GM12891 (cell line): ENCODE measurements around the gene ARR3.

Experiments used
- DNase-seq: peaks from one replicate; pipeline ENCODE4 v3.0.0; 2011; ENCODE audit warnings: low spot score; ENCODE audit not compliant: insufficient read length
- FAIRE-seq: peaks from 2 replicates; lab custom pipeline; 2011; peaks lifted over from hg19 to GRCh38; lab: Jason Lieb, UNC
- PAX5 ChIP-seq: IDR thresholded peaks from 2 replicates; pipeline ENCODE4 v1.6.1; 2011; ENCODE audit warnings: low read length, moderate library complexity, mild to moderate bottlenecking; ENCODE audit not compliant: insufficient read depth, severe bottlenecking
- POLR2A ChIP-seq: IDR thresholded peaks from 2 replicates; pipeline ENCODE4 v1.6.1; 2011; ENCODE audit warnings: low read depth, low read length, control low read depth
- POLR2AphosphoS5 ChIP-seq: IDR thresholded peaks from 2 replicates; pipeline ENCODE4 v1.6.1; 2011; ENCODE audit warnings: low read depth, low read length, control low read depth
- POU2F2 ChIP-seq: IDR thresholded peaks from 2 replicates; pipeline ENCODE4 v1.6.1; 2011; ENCODE audit warnings: low read depth, mild to moderate bottlenecking, control low read depth, low read length, moderate library complexity
- SPI1 ChIP-seq: IDR thresholded peaks from 2 replicates; pipeline ENCODE4 v1.6.1; 2011; ENCODE audit warnings: low read depth, low read length, control low read depth
- TAF1 ChIP-seq: IDR thresholded peaks from 2 replicates; pipeline ENCODE4 v1.6.1; 2011; ENCODE audit warnings: low read depth, low read length, control low read depth

ARR3 gene

GRCh38 chrX:70247252-70247651 is 20.9 kb upstream of the ARR3 start:
- DNase-seq = no peak
- no peak for FAIRE-seq
- TF ChIP-seq PAX5 (no peak), POLR2AphosphoS5 (no peak), TAF1 (no peak), POLR2A (no peak)

DNA sequence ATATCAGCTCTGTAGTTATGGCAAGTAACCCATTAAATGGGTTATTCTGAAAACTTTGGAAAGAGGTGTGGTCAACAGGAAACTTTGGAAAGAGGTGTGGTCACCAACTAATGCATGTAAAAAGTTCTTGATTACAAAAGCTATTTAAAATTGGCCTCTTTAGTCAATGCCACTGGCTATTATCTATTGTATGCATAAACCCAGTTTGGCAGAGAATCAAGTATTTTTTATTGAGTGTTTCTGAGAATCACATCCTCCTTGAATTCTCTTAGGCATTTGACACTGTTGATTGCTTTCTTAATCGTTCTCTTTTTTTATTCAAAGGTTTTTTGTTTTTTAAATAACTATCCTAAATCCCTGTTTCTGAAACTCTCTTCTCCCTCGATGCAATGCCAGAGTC is 15.6 kb upstream of the ARR3 start:
- TF ChIP-seq POU2F2 = no peak
- no peak for TF ChIP-seq POLR2AphosphoS5
- no peak for DNase-seq
- no peak for FAIRE-seq

GRCh38 chrX:70253377-70254062 is 14.6 kb upstream of the ARR3 start:
- no peak for FAIRE-seq

DNA sequence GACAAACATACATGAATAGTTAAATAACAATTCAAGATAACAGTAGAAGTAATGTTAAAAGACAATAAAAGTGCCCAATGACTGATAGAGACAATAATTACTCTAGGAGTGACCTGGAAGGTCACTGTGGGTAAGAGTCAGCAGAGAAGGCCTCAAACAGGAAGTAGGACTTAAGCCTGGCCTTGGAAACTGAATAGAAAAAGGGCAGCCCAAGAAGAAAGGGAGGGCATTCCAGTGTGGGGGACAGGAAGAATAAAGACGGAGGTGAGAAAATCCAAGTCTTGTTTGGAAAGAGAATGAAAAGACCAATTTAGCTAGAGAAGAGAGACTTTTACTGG is 14.1 kb upstream of the ARR3 start:
- FAIRE-seq = no peak
- no peak for DNase-seq
- no peak for TF ChIP-seq PAX5
- TF ChIP-seq TAF1 = no peak
- TF ChIP-seq POLR2AphosphoS5 = no peak
- TF ChIP-seq POU2F2 = no peak
- no peak for TF ChIP-seq SPI1
- no peak for TF ChIP-seq POLR2A

More at GRCh38 chrX:70253377-70254062, 14.6 kb upstream of the ARR3 start:
- TF ChIP-seq POU2F2 = no peak
- no peak for TF ChIP-seq SPI1
- TF ChIP-seq PAX5 = no peak
- TF ChIP-seq POLR2A = no peak
- TF ChIP-seq POLR2AphosphoS5 = no peak
- no peak for TF ChIP-seq TAF1
- DNase-seq = no peak

GRCh38 chrX:70254909-70255308 is 13.2 kb upstream of the ARR3 start:
- no peak for TF ChIP-seq POLR2AphosphoS5
- TF ChIP-seq TAF1 = no peak
- no peak for TF ChIP-seq PAX5
- no peak for TF ChIP-seq POLR2A
- no peak for TF ChIP-seq SPI1
- no peak for TF ChIP-seq POU2F2
- FAIRE-seq (no peak), DNase-seq (no peak)

DNA sequence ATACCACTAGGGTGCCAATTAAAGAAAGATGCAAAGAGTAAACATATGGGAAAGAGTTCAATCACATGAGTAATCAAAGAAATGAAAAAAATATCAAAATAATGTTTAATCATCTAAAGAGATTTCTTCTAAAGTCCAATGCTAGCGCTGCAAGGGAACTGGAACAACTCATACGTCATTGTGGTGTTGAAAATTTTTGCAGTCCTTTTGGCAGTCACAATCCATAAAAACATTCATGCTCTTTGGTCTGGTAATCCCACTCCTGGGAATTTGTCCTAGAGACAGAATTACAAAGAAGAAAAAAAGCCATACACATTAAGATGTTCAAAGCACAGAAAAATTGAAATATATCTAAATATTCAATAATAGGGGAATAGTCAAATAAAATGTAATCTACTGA is 12.7 kb upstream of the ARR3 start:
- no peak for DNase-seq
- no peak for TF ChIP-seq POLR2AphosphoS5
- no peak for TF ChIP-seq POLR2A
- no peak for TF ChIP-seq PAX5
- no peak for TF ChIP-seq SPI1
- no peak for TF ChIP-seq TAF1
- no peak for TF ChIP-seq POU2F2
- no peak for FAIRE-seq

GRCh38 chrX:70257423-70258288 is 10.5 kb upstream of the ARR3 start:
- no peak for DNase-seq
- FAIRE-seq = no peak
- no peak for TF ChIP-seq PAX5
- TF ChIP-seq SPI1 = no peak
- no peak for TF ChIP-seq POLR2A
- no peak for TF ChIP-seq POLR2AphosphoS5
- TF ChIP-seq TAF1 = no peak
- no peak for TF ChIP-seq POU2F2

DNA sequence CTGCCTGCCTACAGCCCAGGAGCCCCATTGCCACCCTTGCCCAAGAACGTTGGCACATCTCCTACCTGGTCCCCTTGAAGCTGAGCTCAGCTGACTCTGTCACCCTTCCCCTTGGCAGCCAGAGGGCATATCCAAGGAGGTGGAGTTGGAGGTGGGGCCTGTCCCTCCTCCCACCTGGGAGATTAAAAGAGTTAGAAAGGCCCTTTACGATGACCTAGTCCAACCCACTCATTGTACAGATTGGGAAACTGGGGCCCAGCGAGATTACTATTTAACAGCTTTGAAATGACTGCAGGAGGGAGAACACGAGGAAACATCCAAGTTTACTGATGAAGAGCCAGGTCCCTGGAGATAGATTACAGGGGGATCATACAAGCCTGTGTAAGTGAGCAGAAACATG is 8.0 kb upstream of the ARR3 start, which contains the start of gene P2RY4:
TSS of gene P2RY4 (minus strand) at position 101 of the 400 bp plus-strand sequence. CDS start 580 bp downstream, outside the sequence.
- no peak for FAIRE-seq
- no peak for TF ChIP-seq POLR2A
- no peak for TF ChIP-seq POU2F2
- TF ChIP-seq SPI1 = no peak
- TF ChIP-seq TAF1 = no peak
- TF ChIP-seq POLR2AphosphoS5 = no peak
- TF ChIP-seq PAX5 = no peak

DNA sequence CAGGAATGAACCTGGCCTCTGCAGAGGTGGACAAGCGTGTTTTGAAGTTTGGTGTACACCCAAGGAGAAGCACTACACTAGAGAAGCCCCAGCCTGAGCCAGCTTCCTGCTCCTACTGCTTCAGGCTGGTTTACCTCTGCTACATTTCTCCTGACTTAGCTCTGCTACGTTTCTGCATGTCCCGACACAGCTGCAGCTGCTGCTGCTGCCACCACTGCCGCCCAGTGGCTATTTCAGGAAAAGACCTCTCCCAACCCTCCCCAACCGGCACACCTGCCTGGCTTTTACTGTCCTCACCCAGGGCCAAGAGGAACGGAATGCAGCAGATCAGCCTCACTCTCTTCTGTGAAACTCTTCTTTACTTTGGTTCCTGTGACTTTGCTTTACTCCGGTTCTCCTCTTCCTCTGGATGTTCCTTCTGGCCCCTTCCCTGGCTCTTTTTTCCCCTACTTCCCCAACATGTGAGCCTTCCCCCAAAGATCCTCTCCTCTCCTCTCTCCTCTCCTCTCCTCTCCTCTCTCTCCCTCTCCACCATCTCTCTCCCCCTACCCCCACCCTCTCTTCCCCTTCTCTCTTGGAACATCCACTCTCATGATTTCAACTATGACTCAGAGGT is 5.1 kb upstream of the ARR3 start:
- TF ChIP-seq POU2F2 (no peak), SPI1 (no peak), TAF1 (no peak), POLR2A (no peak), PAX5 (no peak), POLR2AphosphoS5 (no peak)
- DNase-seq (no peak), FAIRE-seq (no peak)

More for the DNA sequence above, 8.0 kb upstream of the ARR3 start, which contains the start of gene P2RY4:
- no peak for DNase-seq
